ENCODE results near the gene TMEM132A.

TMEM132A gene

DNA sequence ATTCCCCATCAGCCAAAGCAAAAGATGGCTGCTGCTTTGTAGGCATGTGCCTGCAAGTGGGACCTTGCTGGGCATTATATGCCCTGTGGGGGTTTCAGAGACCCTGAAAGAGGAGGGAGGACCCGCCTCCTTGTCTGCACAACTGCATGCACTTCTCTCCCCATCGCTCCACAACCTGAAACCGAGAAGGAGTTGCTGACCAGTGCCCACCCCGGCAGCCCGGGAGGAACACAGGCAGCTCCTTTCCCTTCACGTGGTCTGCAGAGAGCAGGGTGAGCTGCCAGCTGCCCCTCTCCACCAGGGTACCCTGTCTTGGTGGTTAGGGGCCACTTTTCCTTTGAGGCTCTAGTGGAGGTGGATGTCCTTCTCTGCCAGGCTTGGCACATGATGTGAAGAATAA is 1.4 kb upstream of the TMEM132A start:
- no peak for DNase-seq

DNA sequence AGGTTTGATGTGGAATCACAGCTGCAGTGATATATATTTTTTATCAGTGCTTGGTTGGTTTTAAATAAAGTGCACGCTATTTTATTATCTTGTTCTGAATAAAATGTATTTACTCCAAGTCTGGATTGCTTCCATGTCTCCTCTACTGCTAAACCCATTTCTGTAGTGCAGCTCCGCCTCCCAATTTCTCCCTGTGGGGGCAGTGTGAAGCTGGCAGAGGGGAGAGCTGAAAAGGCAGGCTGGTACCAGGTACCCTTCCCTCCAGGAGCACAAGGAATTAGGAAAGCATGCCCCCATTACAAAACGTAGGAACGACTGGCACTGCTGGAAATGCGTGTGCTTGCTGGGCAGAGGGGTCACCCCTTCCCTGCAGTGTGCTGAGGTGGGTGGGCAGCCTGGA is 934 bp upstream of the TMEM132A start:
- DNase-seq = no peak

DNA sequence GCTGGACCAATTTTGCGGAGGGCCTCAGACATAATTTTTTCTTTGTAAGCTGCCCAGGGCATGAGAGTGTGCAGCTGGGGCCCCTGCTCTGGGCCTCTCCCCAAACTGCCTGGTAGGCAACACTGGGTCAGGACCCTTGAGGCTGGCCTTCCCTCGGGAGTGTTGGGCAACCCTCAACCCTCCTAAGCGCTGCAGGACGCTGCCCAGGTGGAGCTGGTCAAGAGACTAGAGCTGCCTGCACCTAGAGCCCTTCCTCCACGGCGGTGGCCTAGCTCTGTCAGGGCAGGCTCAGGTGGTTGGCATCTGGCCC is 505 bp upstream of the TMEM132A start:
- no peak for DNase-seq

DNA sequence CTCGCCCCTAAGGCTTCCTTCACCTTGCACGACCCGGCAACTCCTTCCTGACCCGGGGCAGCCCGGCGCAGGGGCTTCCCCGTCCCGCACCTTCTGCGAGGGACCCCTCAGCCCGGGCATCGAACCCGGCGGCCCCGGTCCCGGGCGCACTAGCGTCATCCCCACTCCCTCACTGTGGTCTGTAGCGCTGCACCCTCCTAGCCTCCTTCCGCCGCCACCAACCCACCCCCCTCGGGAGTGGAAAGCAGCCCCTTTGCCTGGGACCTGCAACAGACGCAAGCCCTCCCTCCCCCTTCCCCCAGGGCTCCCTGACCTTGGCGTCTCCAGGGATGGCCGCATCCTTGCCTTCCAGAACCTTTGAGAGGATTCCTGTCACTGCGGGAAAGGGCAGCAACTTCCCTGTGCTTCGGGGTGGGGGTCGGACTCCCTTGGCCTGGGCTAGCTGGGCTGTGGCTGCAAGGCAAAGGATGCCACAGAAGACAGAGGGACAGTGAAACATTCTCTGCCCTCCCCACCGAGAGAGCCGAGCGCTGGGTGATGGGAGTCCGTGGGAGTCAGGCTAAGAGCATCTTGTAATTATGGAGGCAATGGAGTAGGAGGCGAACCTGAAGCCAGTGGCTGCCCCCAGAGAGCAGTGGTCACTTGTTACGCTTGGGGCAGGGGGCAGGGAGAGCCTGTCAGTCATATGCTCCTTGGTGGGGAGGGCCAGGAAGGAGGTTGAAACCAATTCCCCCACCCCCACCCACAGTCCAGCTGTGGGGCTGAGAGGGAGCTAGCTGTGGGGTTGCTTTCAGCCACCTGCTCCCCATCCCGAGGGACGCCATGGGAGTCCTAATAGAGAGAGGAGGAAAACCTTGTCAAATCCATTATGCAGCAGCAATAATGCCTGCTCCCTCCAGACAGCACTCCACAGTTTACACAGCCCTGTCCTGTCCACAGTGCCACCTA is 920 bp downstream of the TMEM132A start:
- no peak for DNase-seq

DNA sequence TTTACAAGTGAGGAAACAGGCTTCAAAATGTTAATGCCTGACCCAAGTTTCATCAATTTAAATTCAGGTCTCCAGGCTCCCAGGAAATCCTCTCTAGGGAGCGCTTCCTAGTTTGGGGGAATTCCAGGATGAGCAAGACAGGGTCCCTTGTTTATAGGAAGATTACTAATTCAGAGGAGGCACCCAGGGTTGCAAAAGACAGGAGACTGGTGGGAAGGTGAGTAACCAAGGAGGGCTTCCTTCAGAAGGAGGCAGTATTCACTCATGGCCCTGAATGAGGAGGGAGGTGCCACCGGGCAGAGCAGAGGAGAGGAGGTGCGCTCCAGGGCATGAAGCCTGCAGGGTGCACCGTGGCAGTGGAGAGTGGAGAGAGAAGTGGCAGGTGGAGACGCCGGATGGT is 1.6 kb downstream of the TMEM132A start:
- no peak for DNase-seq

DNA sequence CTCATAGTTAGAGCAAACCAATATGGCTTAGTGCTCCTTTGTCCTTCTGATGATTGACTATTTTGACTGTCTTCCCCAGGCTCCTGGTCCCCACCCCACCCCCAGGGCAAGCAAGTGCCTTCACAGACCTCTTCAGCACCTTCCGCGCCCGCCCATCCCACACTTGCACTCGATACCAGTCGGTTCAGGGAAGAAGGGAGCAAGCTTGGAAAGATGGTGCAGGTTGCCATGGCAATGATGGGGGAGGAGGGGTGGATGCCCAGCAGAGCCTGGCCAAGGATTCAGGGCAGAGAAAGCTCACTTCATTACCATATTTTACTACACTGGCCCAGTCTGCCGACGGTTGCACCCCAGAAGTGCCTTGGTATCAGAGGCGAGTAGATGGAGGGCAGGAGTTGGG is 2.2 kb downstream of the TMEM132A start:
- no peak for DNase-seq

DNA sequence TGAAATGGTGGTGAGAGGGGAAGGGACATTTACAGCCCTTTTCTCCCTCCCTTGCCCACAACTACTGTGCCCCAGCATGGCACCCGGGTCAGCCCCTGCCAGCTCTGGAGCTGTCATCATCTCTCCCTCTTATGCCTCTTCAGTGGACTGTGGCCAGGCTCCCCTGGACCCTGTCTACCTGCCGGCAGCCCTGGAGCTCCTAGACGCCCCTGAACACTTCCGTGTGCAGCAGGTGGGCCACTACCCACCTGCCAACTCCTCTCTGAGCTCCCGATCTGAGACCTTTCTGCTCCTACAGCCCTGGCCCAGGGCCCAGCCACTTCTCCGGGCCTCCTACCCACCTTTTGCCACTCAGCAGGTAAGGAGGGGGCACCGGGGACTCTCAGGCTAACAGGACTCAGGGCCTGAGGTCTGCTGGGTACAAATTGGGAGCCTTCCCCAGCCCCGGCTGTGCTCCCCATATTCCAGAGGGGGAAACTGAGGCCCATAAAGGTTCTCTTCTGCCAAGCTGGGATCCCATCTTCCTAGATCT is 2.9 kb downstream of the TMEM132A start:
- DNase-seq = no peak

DNA sequence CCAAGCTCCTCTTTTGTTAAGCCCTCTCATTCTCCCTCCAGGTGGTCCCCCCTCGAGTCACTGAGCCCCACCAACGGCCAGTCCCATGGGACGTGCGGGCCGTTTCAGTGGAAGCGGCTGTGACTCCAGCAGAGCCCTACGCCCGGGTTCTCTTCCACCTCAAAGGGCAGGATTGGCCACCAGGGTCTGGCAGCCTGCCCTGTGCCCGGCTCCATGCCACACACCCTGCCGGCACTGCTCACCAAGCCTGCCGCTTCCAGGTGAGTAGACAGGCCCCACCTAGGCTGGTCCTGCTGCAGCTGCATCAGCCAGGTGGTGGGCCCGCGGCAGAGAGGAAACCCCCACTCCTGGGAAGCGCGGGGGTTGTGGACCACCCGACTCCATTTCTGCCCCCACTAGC is 3.3 kb downstream of the TMEM132A start:
- no peak for DNase-seq

DNA sequence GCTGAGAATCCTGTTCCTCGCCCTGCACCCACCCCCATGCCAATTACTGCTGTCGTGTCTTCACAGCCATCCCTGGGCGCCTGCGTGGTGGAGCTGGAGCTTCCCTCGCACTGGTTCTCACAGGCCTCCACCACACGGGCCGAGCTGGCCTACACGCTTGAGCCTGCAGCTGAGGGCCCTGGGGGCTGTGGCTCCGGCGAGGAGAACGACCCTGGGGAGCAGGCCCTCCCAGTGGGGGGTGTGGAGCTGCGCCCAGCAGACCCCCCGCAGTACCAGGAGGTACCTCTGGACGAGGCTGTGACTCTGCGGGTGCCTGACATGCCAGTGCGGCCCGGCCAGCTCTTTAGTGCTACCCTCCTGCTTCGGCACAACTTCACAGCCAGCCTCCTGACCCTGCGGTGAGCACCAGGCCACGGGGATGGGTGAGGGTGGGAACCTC is 4.3 kb downstream of the TMEM132A start:
- DNase-seq = no peak

DNA sequence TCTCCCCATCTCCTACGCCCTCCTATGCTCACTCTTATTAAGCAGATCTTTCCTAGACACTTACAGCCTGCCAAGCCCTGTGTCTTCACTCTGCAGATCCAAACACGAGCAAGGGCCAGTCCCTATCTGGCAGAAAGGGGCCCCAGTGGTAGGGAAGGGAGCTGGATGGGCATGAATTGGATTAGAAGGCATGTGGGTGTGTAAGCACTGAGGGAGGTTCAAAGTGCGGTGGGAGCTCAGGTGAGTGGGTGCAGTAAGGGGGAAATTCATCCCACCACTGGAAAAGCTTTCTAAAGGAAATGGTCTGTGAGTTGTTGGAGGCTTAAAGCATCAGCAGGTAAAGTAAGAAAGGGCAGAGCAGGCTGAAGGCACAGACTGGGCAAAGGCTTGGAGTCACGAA is 5.5 kb downstream of the TMEM132A start:
- no peak for DNase-seq

DNA sequence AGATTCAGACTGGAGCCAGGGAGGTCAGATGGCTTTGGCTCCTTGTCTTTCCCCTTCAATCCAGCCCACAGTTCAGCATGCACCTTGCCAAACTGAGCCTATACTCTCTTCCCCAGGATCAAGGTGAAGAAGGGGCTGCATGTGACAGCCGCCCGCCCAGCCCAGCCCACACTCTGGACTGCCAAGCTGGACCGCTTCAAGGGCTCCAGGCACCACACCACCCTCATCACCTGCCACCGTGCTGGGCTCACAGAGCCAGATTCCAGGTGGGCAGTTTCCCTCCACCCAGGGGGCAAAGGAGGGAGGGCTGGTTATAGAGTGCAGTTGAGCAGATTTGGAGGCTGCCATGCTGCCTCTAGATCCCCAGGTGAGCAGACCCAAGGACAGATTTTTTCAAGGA is 6.1 kb downstream of the TMEM132A start:
- DNase-seq = no peak

DNA sequence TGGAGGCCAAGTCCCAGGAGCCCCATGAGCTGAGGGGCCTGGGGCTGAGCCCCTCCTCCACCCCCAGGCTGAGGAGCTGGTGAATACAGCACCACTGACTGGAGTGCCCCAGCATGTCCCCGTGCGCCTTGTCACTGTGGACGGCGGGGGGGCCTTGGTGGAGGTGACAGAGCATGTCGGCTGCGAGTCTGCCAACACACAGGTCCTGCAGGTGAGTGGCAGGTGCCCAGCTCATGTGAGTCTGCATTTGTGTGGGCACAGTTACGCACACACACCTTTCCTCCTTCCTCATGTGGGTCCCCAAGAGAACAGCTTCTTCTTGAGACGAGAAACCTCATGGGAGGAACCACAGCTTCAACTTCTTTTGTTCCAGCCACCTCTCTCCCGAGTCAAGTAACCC is 7.7 kb downstream of the TMEM132A start:
- no peak for DNase-seq

DNA sequence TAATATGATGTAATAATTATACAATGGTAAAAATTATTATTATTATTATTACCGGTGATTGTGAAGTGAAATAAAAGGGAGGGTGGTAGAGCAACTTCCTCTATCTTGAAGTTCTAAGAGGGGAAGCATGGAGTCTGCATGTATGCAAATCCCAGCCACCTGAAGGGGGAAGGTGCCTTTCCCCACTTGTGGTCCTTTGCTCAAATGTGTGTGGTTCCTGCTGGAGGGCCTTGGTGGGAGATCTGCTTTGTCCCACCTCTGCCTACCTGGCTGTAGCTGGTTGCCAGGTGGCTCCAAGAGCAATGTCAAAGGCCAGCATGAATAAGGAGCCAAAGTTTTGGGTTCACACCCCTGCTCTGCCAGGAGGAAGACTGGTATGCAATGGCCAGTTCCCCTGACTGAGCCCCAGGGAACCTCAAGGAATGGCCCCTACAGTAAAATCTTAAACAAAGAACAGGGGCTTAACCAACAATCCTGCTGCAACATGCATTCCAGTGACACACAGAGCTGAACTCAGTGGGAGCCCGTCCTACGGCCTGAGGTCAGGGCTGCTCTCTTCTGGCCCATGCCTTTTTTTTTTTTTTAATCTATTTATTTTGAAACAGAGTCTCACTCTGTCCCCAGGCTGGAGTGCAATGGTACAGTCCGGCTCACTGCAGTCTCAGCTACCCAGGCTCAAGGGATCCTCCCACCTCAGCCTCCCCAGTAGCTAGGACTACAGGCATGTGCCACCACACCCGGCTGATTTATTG is 8.5 kb downstream of the TMEM132A start:
- no peak for DNase-seq

DNA sequence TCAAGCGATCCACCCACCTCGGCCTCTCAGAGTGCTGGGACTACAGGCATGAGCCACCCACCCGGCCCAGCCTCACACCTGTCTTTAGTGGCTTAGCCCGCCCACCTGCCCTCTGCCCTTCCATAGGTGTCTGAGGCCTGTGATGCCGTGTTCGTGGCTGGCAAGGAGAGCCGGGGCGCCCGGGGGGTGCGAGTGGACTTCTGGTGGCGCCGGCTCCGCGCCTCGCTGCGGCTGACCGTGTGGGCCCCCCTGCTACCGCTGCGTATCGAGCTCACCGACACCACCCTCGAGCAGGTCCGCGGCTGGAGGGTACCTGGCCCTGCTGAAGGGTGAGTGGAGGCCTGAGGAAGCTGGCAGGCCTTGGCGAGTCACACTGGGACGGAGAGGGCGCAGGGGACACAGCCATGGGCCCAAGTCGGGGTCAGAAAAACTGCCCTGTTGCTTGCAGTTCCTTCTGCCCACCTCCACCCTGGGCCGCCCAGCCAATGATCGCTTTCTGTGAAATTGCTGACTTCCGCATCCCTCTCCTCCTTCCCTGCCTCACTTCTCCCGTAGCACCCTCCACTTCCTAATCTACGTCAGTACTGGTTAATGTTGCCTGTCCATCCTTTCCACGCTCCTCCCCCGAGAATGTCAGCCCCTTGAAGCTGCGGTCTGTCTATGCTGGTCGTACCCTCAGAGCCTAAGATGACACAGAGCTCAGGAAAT is 9.3 kb downstream of the TMEM132A start:
- no peak for DNase-seq

DNA sequence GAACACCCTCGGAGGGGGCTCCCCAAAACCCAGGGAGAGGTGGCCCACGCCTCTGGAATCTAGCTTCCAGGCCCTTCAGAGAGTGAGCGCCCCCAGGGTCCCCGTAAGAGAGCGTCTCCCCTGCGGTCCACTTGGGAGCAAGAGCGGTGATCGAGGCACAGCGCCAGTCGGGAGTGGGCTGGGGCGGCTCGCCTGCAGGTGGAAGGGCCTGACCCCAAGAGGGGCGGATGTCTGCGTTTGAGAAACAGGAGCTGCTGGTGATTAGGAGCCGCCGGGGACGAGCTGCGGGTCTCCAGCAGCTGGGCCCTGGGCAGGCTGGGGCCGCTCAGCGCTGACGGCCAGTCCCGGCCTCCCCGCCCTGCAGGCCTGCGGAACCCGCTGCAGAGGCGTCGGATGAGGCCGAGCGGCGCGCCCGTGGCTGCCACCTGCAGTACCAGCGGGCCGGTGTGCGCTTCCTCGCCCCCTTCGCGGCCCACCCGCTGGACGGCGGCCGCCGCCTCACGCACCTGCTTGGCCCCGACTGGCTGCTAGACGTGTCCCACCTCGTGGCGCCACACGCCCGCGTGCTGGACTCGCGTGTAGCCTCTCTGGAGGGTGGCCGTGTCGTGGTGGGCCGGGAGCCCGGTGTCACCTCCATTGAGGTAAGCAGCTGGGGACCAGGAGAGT is 10.0 kb downstream of the TMEM132A start:
- no peak for DNase-seq

DNA sequence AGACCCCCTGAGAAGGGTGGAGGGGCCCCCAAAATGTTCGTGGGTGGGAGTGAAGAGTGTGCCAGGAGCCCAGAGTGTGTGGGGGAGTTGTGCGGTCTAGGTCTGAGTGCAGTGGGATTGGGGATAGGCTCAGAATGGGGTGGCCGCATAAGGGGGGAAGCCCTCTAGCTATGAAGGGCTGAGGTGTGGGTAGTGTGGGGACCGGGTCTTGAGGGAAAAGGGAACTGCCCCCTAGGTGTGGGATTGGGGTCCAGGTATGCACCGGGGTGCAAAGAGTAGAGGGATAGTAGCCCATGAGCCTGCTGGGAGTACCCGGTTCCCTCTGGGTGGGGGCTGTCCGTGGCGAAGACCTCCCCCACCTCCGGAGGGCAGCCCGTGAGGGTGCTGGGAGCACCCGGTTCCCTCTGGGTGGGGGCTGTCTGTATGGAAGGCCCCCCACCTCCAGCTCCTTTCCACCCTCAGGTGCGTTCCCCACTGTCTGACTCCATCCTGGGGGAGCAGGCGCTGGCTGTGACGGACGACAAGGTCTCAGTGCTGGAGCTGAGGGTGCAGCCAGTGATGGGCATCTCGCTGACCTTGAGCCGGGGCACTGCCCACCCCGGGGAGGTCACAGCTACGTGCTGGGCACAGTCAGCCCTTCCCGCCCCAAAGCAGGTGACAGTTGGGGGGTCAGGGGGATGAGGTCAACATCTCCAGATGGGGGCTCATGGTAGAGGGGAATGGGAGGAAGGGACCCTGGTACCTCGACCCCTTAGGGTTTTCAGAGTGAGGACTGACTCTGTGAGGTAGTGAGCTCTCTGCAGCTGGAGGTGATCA is 10.7 kb downstream of the TMEM132A start:
- no peak for DNase-seq

DNA sequence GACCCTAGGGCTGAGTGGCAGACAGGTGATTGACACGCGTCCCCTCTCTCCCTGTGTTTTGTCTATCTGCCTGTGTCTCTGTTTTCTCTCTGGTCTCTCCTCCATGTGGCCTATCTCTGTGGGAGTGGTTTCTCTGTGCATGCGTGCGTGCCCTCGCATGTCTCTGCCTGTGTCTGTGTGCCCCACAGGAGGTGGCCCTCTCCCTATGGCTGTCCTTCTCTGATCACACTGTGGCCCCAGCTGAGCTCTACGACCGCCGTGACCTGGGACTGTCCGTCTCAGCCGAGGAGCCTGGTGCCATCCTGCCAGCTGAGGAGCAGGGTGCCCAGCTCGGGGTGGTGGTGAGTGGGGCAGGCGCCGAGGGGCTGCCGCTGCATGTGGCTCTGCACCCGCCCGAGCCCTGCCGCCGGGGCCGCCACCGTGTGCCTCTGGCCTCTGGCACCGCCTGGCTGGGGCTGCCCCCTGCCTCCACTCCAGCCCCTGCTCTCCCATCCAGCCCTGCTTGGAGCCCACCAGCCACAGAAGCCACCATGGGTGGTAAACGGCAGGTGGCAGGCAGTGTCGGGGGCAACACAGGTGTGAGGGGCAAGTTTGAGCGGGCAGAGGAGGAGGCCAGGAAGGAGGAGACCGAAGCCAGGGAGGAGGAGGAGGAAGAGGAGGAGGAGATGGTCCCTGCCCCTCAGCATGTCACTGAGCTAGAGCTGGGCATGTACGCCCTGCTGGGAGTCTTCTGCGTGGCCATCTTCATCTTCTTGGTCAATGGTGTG is 11.6 kb downstream of the TMEM132A start:
- DNase-seq = no peak

DNA sequence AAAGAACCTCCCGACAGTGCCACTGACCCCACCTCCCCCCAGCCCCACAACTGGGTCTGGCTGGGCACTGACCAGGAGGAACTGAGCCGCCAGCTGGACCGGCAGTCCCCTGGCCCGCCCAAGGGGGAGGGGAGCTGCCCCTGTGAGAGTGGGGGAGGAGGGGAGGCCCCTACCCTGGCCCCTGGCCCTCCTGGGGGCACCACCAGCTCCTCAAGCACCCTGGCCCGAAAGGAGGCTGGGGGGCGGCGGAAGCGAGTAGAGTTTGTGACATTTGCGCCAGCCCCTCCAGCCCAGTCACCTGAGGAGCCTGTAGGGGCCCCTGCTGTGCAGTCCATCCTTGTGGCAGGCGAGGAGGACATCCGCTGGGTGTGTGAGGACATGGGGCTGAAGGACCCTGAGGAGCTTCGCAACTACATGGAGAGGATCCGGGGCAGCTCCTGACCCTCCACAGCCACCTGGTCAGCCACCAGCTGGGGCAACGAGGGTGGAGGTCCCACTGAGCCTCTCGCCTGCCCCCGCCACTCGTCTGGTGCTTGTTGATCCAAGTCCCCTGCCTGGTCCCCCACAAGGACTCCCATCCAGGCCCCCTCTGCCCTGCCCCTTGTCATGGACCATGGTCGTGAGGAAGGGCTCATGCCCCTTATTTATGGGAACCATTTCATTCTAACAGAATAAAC is 12.3 kb downstream of the TMEM132A start:
- DNase-seq = no peak

DNA sequence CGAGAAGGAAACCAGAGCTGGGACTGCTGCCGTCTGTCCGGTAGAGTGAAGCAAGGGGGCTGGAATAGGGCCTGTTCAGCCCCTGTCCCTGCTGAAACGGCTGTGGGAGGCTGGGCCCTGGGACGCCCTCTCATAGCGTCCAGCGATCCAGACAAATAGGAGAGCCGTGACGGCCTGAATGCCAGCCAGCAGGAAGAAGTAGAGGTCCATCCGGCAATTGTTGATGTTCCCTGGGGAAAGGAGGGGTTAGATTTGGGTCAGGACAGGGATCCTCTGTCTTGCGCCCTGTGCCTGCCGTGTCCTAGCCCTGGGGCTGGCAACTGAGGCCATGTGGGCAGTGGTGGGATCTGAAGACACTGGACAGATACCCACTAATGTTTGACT is 12.9 kb downstream of the TMEM132A start:
- DNase-seq = no peak

DNA sequence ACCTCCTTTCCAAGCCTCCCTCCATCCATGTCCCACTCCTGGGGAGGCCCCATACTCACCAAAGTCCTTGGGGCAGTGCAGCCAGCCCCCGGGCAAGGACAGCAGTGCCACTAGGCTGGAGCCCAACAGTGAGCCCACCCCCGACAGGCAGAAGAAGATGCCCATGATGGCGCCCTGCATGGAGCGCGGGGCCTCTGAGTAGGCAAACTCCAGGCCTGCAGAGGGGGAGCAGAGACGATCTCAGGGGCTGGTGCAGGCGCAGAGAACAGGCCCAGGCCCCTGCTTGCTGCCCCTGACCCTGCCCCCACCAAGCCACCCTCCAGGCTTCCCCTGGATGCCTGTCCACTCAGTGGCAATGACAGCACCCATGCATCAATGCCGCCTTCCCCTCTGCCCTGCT is 13.6 kb downstream of the TMEM132A start:
- DNase-seq = no peak

DNA sequence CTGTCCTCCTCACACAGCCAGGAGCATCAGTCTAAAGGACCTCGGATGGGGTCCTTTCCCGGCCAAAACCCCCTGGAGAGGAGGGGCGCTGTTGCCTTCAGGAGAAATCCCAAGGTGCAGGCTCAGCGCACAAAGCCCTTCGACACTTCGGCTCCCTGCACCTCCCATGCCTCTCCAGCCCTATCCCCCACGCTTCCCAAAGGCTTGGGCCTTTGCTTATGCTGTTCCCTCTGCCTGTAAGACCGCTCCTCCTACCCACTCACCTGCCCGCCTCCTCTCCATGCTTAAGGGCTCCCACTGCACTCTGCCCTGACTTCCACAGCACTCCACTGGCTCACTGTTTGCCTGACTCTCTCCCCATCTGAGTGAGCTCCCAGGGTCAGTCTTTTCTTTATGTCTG is 14.2 kb downstream of the TMEM132A start:
- no peak for DNase-seq

Data from KG1 (cell line).